Activated naive CD4-positive, alpha-beta T cell treated with anti-CD3 and anti-CD28 coated beads, Interleukin-2, amount 10 ng/mL, durations not matched to agents 7 days and 5 days (primary cell): ENCODE measurements around the gene CYTL1.
"Not testable (repeated sequence)": the region's sequence is repeated elsewhere in the genome, so short reads cannot be mapped to it uniquely, and the experiment has no call there.

Source experiments
- CTCF ChIA-PET: fragments of 350-600 bp; sonication (Branson Sonifier 250); formaldehyde crosslinking; loops from one replicate; lab custom pipeline; 2021; ENCODE audit warnings: antibody characterized with exemption; lab: Charles Lee
- DNase-seq: peaks from one replicate; pipeline ENCODE4 v3.0.0-alpha.2; 2020
- H3K27ac Mint-ChIP-seq: one replicate; pipeline ENCODE4 v1.8.0; 2021; ENCODE audit warnings: mild to moderate bottlenecking, moderate library complexity, mixed read lengths
- H3K27me3 Mint-ChIP-seq: one replicate; pipeline ENCODE4 v1.8.0; 2021; ENCODE audit warnings: mild to moderate bottlenecking, mixed read lengths
- H3K36me3 Mint-ChIP-seq: one replicate; pipeline ENCODE4 v1.8.0; 2021; ENCODE audit warnings: mixed read lengths
- H3K4me1 Mint-ChIP-seq: one replicate; pipeline ENCODE4 v1.8.0; 2021; ENCODE audit warnings: mixed read lengths
- H3K4me3 Mint-ChIP-seq: one replicate; pipeline ENCODE4 v1.8.0; 2021; ENCODE audit warnings: mild to moderate bottlenecking, moderate library complexity, mixed read lengths
- H3K9me3 Mint-ChIP-seq: one replicate; pipeline ENCODE4 v1.8.0; 2021; ENCODE audit warnings: mixed read lengths

CYTL1 gene, protein sequence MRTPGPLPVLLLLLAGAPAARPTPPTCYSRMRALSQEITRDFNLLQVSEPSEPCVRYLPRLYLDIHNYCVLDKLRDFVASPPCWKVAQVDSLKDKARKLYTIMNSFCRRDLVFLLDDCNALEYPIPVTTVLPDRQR

DNA sequence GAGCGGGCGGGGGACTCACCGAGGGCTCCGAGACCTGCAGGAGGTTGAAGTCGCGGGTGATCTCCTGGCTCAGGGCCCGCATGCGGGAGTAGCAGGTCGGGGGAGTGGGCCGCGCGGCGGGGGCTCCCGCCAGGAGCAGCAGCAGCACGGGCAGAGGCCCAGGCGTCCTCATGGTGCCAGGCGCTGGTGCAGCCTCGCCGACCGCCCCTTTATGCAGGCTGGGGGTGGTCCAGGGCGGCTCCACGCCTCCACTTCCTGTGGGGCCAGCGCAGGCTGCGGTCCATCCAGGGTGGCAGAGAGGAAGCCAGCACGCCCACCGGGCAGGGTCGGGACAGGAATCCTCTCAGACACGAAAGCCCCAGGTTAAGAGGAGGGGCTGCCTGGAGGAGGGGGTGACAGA, at the start of gene CYTL1:
TSS of gene CYTL1 (minus strand) at position 185 of the 400 bp plus-strand sequence. CDS start at position 172, 13 bp downstream.
- Mint-ChIP-seq H3K4me3 (no peak within 1 kb of the TSS), H3K27me3 (peaks cover 28% of the 10 kb centered on the region), H3K36me3 (no peaks in the 10 kb centered on the region), H3K27ac (peak within 1 kb of the TSS; percentile 69), H3K4me1 (no peaks in the 10 kb centered on the region), H3K9me3 (no peaks in the 10 kb centered on the region)
- DNase-seq: no peak
- CTCF ChIA-PET: no interaction called here

- H3K9me3 Mint-ChIP-seq: peaks cover 13% of the 10 kb centered on the region
- H3K4me1 Mint-ChIP-seq: no peaks in the 10 kb centered on the region
- no peaks in the 10 kb centered on the region for H3K27me3 Mint-ChIP-seq
- H3K36me3 Mint-ChIP-seq: no peaks in the 10 kb centered on the region
- H3K27ac Mint-ChIP-seq: no peak overlapping the region
- no peak for DNase-seq
- CTCF ChIA-PET: no interaction called here
- no peak overlapping the region for H3K4me3 Mint-ChIP-seq
Observed at GRCh38 chr4:5067908-5068307, 48.6 kb upstream of the CYTL1 start.

- H3K4me1 Mint-ChIP-seq, H3K27me3 Mint-ChIP-seq, DNase-seq, H3K36me3 Mint-ChIP-seq, CTCF ChIA-PET, H3K27ac Mint-ChIP-seq, H3K4me3 Mint-ChIP-seq: not testable (repeated sequence)
- H3K9me3 Mint-ChIP-seq: peaks cover 13% of the 10 kb centered on the region
Observed at GRCh38 chr4:5066968-5067367, 47.7 kb upstream of the CYTL1 start.

DNA sequence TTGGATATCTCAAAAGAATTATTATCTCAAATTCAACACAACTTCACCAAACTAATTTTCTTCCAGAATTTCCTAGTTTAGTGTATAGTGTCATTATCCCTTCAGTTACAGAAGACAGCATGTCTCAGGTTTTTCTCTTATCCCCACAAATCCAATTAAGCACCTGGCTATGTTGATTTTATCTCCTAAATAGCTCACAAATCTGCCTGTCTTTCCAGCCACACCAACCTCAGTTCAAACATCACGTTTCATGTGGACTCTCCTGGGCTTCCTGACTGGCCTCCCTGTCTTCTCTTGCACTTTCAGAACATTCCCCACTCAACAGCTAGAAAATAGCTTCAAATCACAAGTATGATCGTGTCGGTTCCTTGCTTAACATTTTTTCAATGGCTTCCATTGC, 46.8 kb upstream of the CYTL1 start:
- Mint-ChIP-seq H3K36me3 (no peaks in the 10 kb centered on the region), H3K27me3 (no peaks in the 10 kb centered on the region), H3K27ac (no peak overlapping the region), H3K4me3 (no peak overlapping the region), H3K4me1 (no peaks in the 10 kb centered on the region), H3K9me3 (peaks cover 13% of the 10 kb centered on the region)
- CTCF ChIA-PET: no interaction called here
- no peak for DNase-seq

DNA sequence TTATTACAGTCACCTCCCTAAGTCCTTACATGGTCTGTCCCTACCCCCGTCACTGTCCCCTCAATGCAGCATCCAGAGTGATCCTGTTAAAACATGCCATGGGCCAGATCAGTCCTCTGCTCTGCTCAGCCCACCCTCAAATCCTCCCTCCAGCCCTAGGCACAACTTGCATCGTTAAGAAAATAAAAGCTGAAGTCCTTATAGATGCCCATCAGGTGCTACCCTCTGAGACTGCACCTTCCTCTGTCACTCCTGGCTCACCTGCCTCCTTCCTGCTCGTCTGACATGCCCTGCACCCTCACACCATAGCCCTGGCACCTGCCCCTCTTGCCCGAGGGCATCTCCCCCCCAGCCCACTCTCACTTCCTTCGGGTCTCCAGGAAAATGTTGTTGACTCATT, 36.2 kb upstream of the CYTL1 start:
- Mint-ChIP-seq H3K9me3 (no peaks in the 10 kb centered on the region), H3K4me1 (peaks cover 6% of the 10 kb centered on the region), H3K36me3 (no peaks in the 10 kb centered on the region), H3K27me3 (peaks cover 30% of the 10 kb centered on the region), H3K27ac (no peak overlapping the region), H3K4me3 (no peak overlapping the region)
- DNase-seq: no peak
- CTCF ChIA-PET: no interaction called here

DNA sequence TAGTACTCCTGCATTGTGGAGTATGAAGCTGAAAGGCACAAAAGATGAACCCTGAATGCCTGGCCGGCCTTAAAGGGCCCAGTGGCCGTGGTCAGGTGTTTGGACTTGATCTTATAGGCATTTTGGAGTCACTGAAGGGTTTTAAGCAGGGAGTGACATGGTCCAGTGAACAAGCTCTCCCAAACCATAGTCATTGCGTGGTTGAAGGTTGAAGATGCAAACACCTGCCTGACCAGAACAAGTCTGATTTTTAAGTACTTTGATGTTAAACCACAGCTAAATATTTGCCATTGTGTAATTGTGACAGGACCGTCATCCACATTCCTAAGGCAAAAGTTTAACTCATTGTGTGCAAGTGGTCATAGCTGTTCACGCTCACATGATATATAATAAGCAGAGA, 35.3 kb upstream of the CYTL1 start:
- no peak overlapping the region for H3K27ac Mint-ChIP-seq
- peaks cover 38% of the 10 kb centered on the region for H3K27me3 Mint-ChIP-seq
- H3K4me3 Mint-ChIP-seq: no peak overlapping the region
- no peak for DNase-seq
- CTCF ChIA-PET: no interaction called here
- H3K9me3 Mint-ChIP-seq: no peaks in the 10 kb centered on the region
- H3K36me3 Mint-ChIP-seq: no peaks in the 10 kb centered on the region
- peaks cover 9% of the 10 kb centered on the region for H3K4me1 Mint-ChIP-seq

DNA sequence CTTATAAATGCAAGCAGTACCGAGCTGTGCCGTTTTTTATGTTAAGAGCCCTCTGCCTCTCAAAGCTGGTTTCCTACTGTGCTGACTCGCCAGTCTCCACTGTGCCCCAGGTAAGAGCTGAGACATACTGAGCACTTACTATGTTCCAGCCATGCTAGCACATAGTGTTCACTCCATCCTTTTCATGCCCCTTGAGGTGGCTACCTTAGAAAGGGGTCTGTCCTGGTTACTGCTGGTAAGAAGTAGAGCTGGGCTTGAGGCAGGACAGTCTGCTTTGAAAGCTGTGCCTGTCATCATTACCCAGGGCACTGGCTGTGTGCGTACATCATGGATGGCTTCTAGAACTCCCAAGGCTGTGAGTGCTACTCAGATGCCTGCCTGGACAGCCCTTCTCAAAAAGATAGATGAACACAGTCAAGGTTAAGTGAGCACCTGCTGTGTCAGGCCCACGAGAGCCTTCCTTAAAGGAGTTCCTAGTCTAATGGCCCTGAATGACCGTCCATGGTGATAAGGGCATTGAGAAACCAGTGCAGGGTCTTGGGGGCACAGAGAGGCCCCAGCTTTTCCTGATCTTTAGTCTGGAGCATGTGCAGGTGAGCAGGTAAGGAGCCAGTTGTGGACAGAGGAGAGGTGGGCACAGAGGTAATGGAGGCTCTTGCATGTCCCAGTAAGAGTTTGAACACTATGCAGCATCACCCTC, 33.6 kb upstream of the CYTL1 start:
- no peak overlapping the region for H3K27ac Mint-ChIP-seq
- no peak overlapping the region for H3K4me3 Mint-ChIP-seq
- peaks cover 9% of the 10 kb centered on the region for H3K4me1 Mint-ChIP-seq
- H3K9me3 Mint-ChIP-seq: no peaks in the 10 kb centered on the region
- no peak for DNase-seq
- H3K36me3 Mint-ChIP-seq: no peaks in the 10 kb centered on the region
- peaks cover 51% of the 10 kb centered on the region for H3K27me3 Mint-ChIP-seq
- CTCF ChIA-PET: no interaction called here

GRCh38 chr4:5052204-5052702, 33.0 kb upstream of the CYTL1 start:
- Mint-ChIP-seq H3K9me3 (no peaks in the 10 kb centered on the region), H3K4me3 (peak overlapping the region; percentile 46), H3K27ac (no peak overlapping the region), H3K27me3 (peaks cover 55% of the 10 kb centered on the region), H3K36me3 (no peaks in the 10 kb centered on the region), H3K4me1 (peaks cover 9% of the 10 kb centered on the region)
- no peak for DNase-seq
- CTCF ChIA-PET: no interaction called here

DNA sequence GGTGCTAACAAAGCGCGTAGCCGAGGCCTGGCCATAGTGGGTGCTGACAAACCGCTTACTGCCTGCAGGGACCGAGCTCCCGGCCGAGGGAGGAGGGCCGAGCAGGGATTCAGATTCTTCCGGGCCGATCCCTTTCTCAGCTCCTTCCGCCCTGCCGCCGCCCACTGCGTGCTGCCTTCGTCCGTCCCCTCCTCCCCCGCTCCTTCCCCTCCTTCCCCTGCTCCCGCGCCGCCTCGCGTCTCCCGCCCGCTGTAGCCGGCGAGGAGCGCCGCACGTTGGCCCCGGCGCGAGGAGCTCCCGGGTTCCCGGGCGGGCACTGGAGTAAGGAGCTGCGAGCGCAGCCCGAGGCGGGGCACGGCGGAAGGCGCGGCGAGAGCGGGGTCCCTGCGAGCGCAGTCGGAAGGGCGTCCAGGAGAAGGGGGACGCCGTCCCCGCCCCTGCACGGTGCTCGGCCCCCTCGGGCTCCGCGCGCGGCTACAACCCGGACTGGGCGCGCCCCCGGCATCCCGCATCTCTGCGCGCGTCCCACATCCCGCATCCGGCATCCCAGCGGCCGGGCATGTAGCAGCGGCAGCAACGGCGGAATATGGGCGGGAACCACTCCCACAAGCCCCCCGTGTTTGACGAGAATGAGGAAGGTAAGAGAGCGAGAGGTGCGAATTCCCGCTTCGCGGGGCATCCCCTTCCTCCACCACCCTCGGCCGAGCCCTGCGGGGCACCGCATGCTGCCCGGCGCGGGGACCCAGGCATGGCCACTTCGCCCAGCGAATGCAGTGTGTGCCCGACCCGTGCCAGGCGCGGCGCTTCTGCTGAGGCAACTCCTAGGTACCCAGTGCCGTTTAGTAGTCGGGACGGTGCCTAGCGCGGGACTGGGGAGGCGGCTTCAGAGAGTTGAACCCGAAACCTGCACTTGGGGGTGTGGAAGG, 32.3 kb upstream of the CYTL1 start, which contains the start of gene STK32B:
TSS of gene STK32B (plus strand) at position 203 of the 926 bp plus-strand sequence.
- DNase-seq: peak; percentile 36
- H3K4me3 Mint-ChIP-seq: peak within 1 kb of the TSS; percentile 66
- no peaks in the 10 kb centered on the region for H3K36me3 Mint-ChIP-seq
- peaks cover 9% of the 10 kb centered on the region for H3K4me1 Mint-ChIP-seq
- H3K27ac Mint-ChIP-seq: no peak within 1 kb of the TSS
- CTCF ChIA-PET: no interaction called here
- H3K9me3 Mint-ChIP-seq: no peaks in the 10 kb centered on the region
- H3K27me3 Mint-ChIP-seq: peaks cover 55% of the 10 kb centered on the region

- H3K4me1 Mint-ChIP-seq: peaks cover 9% of the 10 kb centered on the region
- H3K4me3 Mint-ChIP-seq: peak overlapping the region; percentile 66
- CTCF ChIA-PET: no interaction called here
- peak; percentile 42 for DNase-seq
- H3K27ac Mint-ChIP-seq: no peak overlapping the region
- H3K27me3 Mint-ChIP-seq: peaks cover 55% of the 10 kb centered on the region
- H3K9me3 Mint-ChIP-seq: no peaks in the 10 kb centered on the region
- H3K36me3 Mint-ChIP-seq: no peaks in the 10 kb centered on the region
Observed at GRCh38 chr4:5050520-5051277, 31.4 kb upstream of the CYTL1 start.

DNA sequence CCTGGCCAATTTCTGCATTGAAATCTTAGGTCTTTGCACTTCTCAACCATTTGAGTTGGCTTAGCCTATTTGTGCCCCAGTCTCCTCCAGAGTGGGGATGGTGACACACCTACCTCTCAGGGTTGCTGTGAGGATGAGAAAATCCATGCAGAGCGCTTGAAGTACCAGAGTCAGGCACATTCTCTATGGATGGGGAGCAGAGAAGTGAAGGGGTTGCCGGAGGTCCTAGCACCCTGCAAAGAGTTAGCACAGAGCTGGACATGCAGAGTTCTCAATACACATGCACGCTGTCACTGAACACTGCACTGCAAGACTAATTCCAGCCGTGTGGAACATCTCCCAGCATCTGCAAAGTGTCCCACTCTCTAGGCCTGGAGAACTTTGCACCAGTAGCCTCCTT, 29.5 kb upstream of the CYTL1 start:
- Mint-ChIP-seq H3K27me3 (peaks cover 64% of the 10 kb centered on the region), H3K4me3 (no peak overlapping the region)
- CTCF ChIA-PET: no interaction called here

GRCh38 chr4:5045097-5045496, 25.8 kb upstream of the CYTL1 start:
- no peak overlapping the region for H3K4me3 Mint-ChIP-seq
- H3K36me3 Mint-ChIP-seq: no peaks in the 10 kb centered on the region
- DNase-seq: no peak
- H3K27me3 Mint-ChIP-seq: peaks cover 32% of the 10 kb centered on the region
- H3K9me3 Mint-ChIP-seq: no peaks in the 10 kb centered on the region
- no peak overlapping the region for H3K27ac Mint-ChIP-seq
- no peaks in the 10 kb centered on the region for H3K4me1 Mint-ChIP-seq
- CTCF ChIA-PET: no interaction called here

More for the DNA sequence above, 29.5 kb upstream of the CYTL1 start:
- Mint-ChIP-seq H3K4me1 (peaks cover 9% of the 10 kb centered on the region), H3K9me3 (no peaks in the 10 kb centered on the region), H3K27ac (no peak overlapping the region), H3K36me3 (no peaks in the 10 kb centered on the region)
- DNase-seq: no peak

DNA sequence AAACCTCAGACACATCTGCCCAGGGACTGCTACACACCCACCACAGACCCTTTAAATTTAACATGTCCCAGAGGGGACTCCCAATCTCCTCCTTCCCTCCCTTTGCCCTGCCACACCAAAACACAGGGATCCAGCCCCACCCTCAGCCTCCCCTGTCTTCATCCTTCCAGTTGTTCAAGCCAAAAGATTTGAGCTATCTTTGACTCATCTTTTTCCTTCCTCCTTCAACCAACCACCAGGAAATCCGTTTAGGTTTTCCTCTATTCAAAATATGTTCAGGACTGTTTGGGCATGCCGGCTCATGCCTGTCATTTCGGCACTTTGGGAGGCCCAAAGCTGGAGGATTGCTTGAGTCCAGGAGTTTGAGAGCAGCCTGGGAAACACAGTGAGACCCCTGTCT, 25.1 kb upstream of the CYTL1 start:
- H3K9me3 Mint-ChIP-seq: no peaks in the 10 kb centered on the region
- CTCF ChIA-PET: no interaction called here
- H3K4me3 Mint-ChIP-seq: no peak overlapping the region
- no peaks in the 10 kb centered on the region for H3K4me1 Mint-ChIP-seq
- peaks cover 24% of the 10 kb centered on the region for H3K27me3 Mint-ChIP-seq
- no peaks in the 10 kb centered on the region for H3K36me3 Mint-ChIP-seq
- DNase-seq: no peak
- H3K27ac Mint-ChIP-seq: no peak overlapping the region

- DNase-seq: no peak
- no peaks in the 10 kb centered on the region for H3K4me1 Mint-ChIP-seq
- peaks cover 17% of the 10 kb centered on the region for H3K27me3 Mint-ChIP-seq
- CTCF ChIA-PET: no interaction called here
- no peaks in the 10 kb centered on the region for H3K9me3 Mint-ChIP-seq
- H3K36me3 Mint-ChIP-seq: no peaks in the 10 kb centered on the region
- no peak overlapping the region for H3K27ac Mint-ChIP-seq
- no peak overlapping the region for H3K4me3 Mint-ChIP-seq
Observed at GRCh38 chr4:5043579-5043978, 24.3 kb upstream of the CYTL1 start.
